ENCODE measurements around the gene CDK8. TPM values are rescaled to one million over a fixed set of nuclear protein-coding genes. Genes with fewer than 3 reads are reported as not detected.

CDK8 gene
- total RNA-seq, 1 donor from 2014 or later = 11.3 TPM

DNA sequence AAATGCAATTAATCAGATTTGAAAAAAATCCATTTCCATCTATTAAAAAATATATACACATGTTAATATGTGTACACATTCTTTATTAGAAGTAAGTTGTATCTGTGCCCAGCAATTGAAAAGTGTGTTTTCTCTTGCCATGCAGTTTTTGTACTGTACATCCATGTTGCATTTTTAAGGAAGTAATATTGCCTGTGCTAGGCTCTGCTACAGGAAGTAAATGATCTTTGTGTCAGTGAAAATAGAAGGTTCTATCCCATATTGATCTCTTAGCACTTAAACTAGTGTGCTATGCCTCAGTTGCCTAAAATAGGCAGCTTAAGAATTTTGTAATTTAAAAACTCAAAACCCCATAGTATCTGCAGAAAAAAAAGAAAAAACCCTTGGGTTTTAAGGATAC, 122.5 kb downstream of the CDK8 start:
- no peaks in the 10 kb centered on the region for H3K9me3 ChIP-seq
- H3K27me3 ChIP-seq = no peaks in the 10 kb centered on the region
- no peak for DNase-seq (ENCODE audit: extremely low spot score in 2 of 2)
- no peak overlapping the region for H3K27ac ChIP-seq
- no peaks in the 10 kb centered on the region for H3K4me1 ChIP-seq
- no peak overlapping the region for H3K4me3 ChIP-seq
- no peaks in the 10 kb centered on the region for H3K36me3 ChIP-seq
- intact Hi-C loops (cut with DNase I) = no loop called here
- TF ChIP-seq POLR2A (IDR thresholded peaks at IDR 0.05) = no peak
- TF ChIP-seq POLR2AphosphoS5 (IDR thresholded peaks at IDR 0.05; ENCODE audit: insufficient read depth in 1 of 2, low read depth in 1 of 2) = no peak
- TF ChIP-seq, protein P1, sequence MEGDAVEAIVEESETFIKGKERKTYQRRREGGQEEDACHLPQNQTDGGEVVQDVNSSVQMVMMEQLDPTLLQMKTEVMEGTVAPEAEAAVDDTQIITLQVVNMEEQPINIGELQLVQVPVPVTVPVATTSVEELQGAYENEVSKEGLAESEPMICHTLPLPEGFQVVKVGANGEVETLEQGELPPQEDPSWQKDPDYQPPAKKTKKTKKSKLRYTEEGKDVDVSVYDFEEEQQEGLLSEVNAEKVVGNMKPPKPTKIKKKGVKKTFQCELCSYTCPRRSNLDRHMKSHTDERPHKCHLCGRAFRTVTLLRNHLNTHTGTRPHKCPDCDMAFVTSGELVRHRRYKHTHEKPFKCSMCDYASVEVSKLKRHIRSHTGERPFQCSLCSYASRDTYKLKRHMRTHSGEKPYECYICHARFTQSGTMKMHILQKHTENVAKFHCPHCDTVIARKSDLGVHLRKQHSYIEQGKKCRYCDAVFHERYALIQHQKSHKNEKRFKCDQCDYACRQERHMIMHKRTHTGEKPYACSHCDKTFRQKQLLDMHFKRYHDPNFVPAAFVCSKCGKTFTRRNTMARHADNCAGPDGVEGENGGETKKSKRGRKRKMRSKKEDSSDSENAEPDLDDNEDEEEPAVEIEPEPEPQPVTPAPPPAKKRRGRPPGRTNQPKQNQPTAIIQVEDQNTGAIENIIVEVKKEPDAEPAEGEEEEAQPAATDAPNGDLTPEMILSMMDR (IDR thresholded peaks at IDR 0.05) = no peak

DNA sequence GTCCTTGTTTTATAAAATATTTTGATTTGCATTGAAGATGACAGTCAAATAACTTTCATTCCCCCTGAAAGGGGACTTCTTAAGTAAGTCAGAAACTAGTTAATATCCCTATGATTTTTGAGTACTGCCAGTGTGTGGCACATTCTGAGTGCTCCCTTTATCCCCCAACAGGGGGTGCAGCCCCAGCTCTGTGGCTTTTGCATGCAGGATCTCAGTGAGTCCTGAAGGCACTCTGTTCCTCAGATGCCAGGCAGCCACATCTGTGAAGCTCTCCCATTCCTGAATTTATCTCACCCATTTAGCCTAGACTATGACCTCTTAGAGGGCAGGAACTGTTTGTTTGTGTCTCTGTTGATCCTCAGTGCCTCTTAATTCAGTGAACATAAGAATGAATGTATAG, 123.1 kb downstream of the CDK8 start:
- no peak overlapping the region for H3K27ac ChIP-seq
- no peaks in the 10 kb centered on the region for H3K27me3 ChIP-seq
- no peaks in the 10 kb centered on the region for H3K4me1 ChIP-seq
- H3K4me3 ChIP-seq = no peak overlapping the region
- DNase-seq (ENCODE audit: extremely low spot score in 2 of 2) = no peak
- H3K36me3 ChIP-seq = no peaks in the 10 kb centered on the region
- intact Hi-C loops (cut with DNase I) = no loop called here
- no peak for TF ChIP-seq POLR2AphosphoS5 (IDR thresholded peaks at IDR 0.05; ENCODE audit: insufficient read depth in 1 of 2, low read depth in 1 of 2)
- TF ChIP-seq POLR2A (IDR thresholded peaks at IDR 0.05) = no peak
- TF ChIP-seq, protein P1 (IDR thresholded peaks at IDR 0.05) = no peak
- no peaks in the 10 kb centered on the region for H3K9me3 ChIP-seq

DNA sequence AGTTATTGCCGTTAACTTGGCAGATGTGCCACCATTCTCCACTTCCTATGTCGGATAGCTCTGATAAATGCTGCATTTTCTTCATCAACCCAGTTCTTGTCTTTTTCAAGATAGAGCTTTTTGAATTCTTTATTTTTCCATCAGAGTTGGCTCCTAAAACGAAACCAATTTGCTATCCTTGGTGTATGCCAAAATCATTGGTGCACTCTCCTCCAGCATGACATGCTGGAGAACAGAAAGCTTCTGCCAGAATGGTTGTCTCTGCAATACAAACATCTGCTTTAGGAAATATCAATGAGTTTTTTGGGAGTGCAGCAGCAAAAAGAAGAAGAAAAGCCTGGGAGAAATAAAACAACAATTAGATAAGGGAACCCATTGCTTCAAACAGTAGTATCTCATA, 124.2 kb downstream of the CDK8 start:
- TF ChIP-seq POLR2AphosphoS5 (IDR thresholded peaks at IDR 0.05; ENCODE audit: insufficient read depth in 1 of 2, low read depth in 1 of 2) = no peak
- TF ChIP-seq POLR2A (IDR thresholded peaks at IDR 0.05) = no peak
- TF ChIP-seq, protein P1 (IDR thresholded peaks at IDR 0.05) = no peak
- no peak for DNase-seq (ENCODE audit: extremely low spot score in 2 of 2)
- H3K4me3 ChIP-seq = no peak overlapping the region
- H3K9me3 ChIP-seq = no peaks in the 10 kb centered on the region
- no peaks in the 10 kb centered on the region for H3K27me3 ChIP-seq
- H3K4me1 ChIP-seq = no peaks in the 10 kb centered on the region
- no peak overlapping the region for H3K27ac ChIP-seq
- intact Hi-C loops (cut with DNase I) = no loop called here
- H3K36me3 ChIP-seq = no peaks in the 10 kb centered on the region

DNA sequence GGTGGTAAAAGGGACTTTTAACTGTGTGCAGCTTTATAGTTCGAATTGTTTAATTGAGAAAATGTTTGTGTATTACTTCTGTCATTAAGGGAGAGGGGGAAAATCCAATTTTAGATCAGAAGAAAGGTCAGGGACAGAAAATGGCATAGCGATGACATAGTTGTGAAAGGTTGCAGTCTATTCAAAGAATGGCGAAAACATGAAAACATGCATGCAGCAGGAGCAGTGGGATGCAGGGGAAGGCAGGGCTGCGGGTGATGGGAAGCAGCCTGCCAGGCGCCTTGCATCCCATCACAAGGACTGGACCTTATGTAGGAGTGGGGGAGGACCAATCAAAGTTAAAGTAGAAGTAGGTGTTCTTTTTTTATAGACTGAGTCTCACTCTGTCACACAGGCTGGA, 125.9 kb downstream of the CDK8 start:
- Histone ChIP-seq H3K9me3 (no peaks in the 10 kb centered on the region), H3K27me3 (no peaks in the 10 kb centered on the region), H3K4me1 (no peaks in the 10 kb centered on the region), H3K36me3 (no peaks in the 10 kb centered on the region), H3K27ac (no peak overlapping the region), H3K4me3 (no peak overlapping the region)
- no peak for TF ChIP-seq POLR2AphosphoS5 (IDR thresholded peaks at IDR 0.05; ENCODE audit: insufficient read depth in 1 of 2, low read depth in 1 of 2)
- TF ChIP-seq, protein P1 (IDR thresholded peaks at IDR 0.05) = no peak
- TF ChIP-seq POLR2A (IDR thresholded peaks at IDR 0.05) = no peak
- DNase-seq (ENCODE audit: extremely low spot score in 2 of 2) = no peak
- intact Hi-C loops (cut with DNase I) = no loop called here

DNA sequence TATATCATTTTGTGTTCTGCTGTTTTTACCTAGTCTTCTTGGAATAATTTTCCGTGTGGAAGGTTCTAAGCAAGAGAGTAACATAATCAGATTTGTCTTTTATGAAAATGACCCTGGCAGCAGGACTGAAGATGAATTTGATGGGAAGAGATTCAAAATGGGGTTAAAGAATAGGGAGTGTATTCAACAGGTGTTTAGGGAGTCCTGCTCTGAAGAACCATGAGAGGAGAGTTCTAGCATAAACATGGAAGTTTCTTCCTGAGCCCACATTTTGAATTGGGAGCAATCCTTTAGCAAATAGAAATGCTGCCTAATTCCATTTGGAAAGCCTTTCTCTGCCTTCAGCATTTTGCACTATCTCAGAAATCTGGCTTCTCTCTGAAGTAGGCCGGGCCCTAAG, 127.0 kb downstream of the CDK8 start:
- Histone ChIP-seq H3K27me3 (no peaks in the 10 kb centered on the region), H3K4me3 (no peak overlapping the region), H3K27ac (no peak overlapping the region), H3K9me3 (no peaks in the 10 kb centered on the region), H3K36me3 (no peaks in the 10 kb centered on the region), H3K4me1 (no peaks in the 10 kb centered on the region)
- intact Hi-C loops (cut with DNase I) = no loop called here
- TF ChIP-seq POLR2A (IDR thresholded peaks at IDR 0.05) (no peak), POLR2AphosphoS5 (IDR thresholded peaks at IDR 0.05; ENCODE audit: insufficient read depth in 1 of 2, low read depth in 1 of 2) (no peak)
- TF ChIP-seq, protein P1 (IDR thresholded peaks at IDR 0.05) = no peak
- DNase-seq (ENCODE audit: extremely low spot score in 2 of 2) = no peak

Measured in vagina (tissue), 2 donors.